Stimulated activated naive CD4-positive, alpha-beta T cell treated with Interleukin-2 at 50 U/mL for 16 hours (primary cell): ENCODE data around the gene BABAM2.

Experiments used
- DNase-seq: peaks from one replicate; lab custom pipeline; 2025; lab: John Stamatoyannopoulos, UW

BABAM2 gene

GRCh38 chr2:28030600-28030999 lies 140.1 kb downstream of the BABAM2 start:
- no peak for DNase-seq

- DNase-seq, result no peak
These were observed 142.3 kb downstream of the BABAM2 start for GRCh38 chr2:28032816-28033215.

GRCh38 chr2:28034696-28035095 lies 144.2 kb downstream of the BABAM2 start:
- DNase-seq, result no peak

- no peak for DNase-seq
These were observed 144.7 kb downstream of the BABAM2 start for GRCh38 chr2:28035163-28035690.

GRCh38 chr2:28035816-28036215 lies 145.3 kb downstream of the BABAM2 start:
- DNase-seq, result no peak

GRCh38 chr2:28036307-28036706 lies 145.8 kb downstream of the BABAM2 start:
- no peak for DNase-seq

GRCh38 chr2:28038722-28039121 lies 148.2 kb downstream of the BABAM2 start:
- no peak for DNase-seq

GRCh38 chr2:28045676-28046351 lies 155.3 kb downstream of the BABAM2 start:
- no peak for DNase-seq

- no peak for DNase-seq
These were observed 156.4 kb downstream of the BABAM2 start for GRCh38 chr2:28046921-28047320.

GRCh38 chr2:28047681-28048080 lies 157.2 kb downstream of the BABAM2 start:
- DNase-seq, result no peak

- no peak for DNase-seq
These were observed 157.8 kb downstream of the BABAM2 start for GRCh38 chr2:28048341-28048740.

GRCh38 chr2:28049416-28049815 lies 158.9 kb downstream of the BABAM2 start:
- DNase-seq, result no peak

- no peak for DNase-seq
These were observed 159.4 kb downstream of the BABAM2 start for GRCh38 chr2:28049899-28050298.

GRCh38 chr2:28052691-28053090 lies 162.2 kb downstream of the BABAM2 start:
- DNase-seq, result no peak

GRCh38 chr2:28053597-28053996 lies 163.1 kb downstream of the BABAM2 start:
- DNase-seq, result no peak

- no peak for DNase-seq
These were observed 164.4 kb downstream of the BABAM2 start for GRCh38 chr2:28054916-28055315.

- DNase-seq, result no peak
These were observed 164.9 kb downstream of the BABAM2 start for GRCh38 chr2:28055325-28055970.

GRCh38 chr2:28058791-28059190 lies 168.3 kb downstream of the BABAM2 start:
- DNase-seq, result no peak

- no peak for DNase-seq
These were observed 172.3 kb downstream of the BABAM2 start for GRCh38 chr2:28062867-28063266.

- no peak for DNase-seq
These were observed 173.0 kb downstream of the BABAM2 start for GRCh38 chr2:28063492-28063962.

GRCh38 chr2:28067602-28068001 lies 177.1 kb downstream of the BABAM2 start:
- DNase-seq, result no peak

- no peak for DNase-seq
These were observed 177.6 kb downstream of the BABAM2 start for GRCh38 chr2:28068088-28068487.

GRCh38 chr2:28068527-28068926 lies 178.0 kb downstream of the BABAM2 start:
- DNase-seq, result no peak

GRCh38 chr2:28071221-28071620 lies 180.7 kb downstream of the BABAM2 start:
- DNase-seq, result no peak
